Measurements from ENCODE around the gene WNT11.

DNA sequence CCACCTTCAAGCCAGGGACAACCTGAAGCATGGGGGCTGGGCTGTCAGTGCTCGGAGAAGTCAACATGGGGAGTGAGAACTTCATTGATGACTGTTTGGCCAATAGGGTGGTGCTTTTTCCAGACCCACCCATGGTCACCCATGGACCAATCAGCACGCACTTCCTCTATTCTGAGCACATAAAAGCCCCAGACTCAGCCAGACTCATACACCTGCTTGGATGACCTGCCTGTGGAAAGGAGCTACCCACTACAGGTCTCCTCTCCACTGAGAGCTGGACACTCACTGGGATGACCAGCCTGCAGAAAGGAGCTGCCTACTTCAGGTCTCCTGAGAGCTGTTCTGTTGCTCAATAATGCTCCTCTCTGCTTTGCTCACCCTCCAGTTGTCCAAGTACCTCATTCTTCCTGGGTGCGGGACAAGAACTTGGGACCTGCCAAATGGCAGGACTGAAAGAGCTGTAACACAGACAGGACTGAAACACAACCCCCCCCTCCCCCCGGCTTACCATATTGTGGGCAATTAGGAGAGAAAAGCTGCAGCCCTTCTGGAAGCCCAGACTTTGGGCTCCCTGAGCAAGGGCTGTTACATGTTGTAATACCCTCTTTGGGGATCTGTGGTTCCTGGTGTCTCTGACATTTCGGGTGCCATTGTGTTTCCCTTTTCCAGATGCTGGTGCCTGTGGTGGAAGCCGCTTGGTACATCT lies 44.4 kb upstream of the WNT11 start:
- no peak for TF ChIP-seq ATF1 (CRISPR knock-in tag; IDR thresholded peaks at IDR 0.05)
- TF ChIP-seq BHLHE40 (IDR thresholded peaks at IDR 0.05; ENCODE audit: low read length) = no peak
- TF ChIP-seq ZBTB1 (CRISPR knock-in tag; IDR thresholded peaks at IDR 0.05; ENCODE audit: borderline replicate concordance) = no peak
- no peak for TF ChIP-seq POLR2A (IDR thresholded peaks at IDR 0.05; ENCODE audit: insufficient read depth in 1 of 2, low read depth in 2 of 2, low read length in 2 of 2)
- TF ChIP-seq ZBTB3 (CRISPR knock-in tag; IDR thresholded peaks at IDR 0.05; ENCODE audit: borderline replicate concordance, low read depth) = no peak
